ENCODE results near the gene CD79A.
"Not testable (repeated sequence)": the region's sequence is repeated elsewhere in the genome, so short reads cannot be mapped to it uniquely, and the experiment has no call there.

The CD79A gene

DNA sequence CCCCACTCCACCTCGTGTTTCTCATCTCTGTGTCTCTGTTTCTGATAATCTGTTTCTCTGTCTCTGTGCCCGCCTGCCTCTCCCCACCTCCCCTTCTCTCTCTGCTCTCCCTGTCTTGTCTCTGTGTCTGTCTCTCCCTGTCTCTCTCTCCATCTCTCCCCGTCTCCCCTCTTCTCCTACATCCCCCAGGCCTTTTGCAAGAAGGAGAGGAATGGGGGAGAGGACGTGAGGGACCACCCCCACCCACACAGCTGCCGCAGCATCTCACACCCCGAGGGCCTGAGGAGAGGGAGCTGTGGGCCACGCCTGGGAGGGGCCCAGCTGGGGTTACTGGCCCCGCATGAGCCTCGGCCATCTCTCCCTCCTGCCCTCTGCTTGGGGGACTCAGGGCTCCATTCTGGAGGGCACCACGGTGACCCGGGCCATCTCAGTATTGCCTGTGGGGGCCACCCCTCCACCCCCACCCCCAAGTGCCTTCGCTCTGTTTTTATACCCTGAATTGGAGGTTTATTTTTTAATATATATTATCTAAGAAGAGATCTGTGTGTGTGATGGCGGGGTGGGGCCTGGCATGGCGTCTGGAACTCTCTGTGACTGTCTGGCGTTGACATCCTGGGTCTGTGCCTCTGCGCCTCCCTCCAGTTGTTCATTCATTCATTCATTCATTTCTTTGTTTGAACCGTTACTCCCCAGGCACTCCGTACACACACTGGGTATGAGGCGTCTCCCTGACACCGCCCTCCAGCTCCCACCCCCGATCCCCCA is 30.0 kb downstream of the CD79A start:
- no peak for DNase-seq

- no peak for DNase-seq
These were observed 31.0 kb downstream of the CD79A start for GRCh38 chr19:41907994-41908615.

- DNase-seq = no peak
These were observed 31.8 kb downstream of the CD79A start for GRCh38 chr19:41908724-41909464.

DNA sequence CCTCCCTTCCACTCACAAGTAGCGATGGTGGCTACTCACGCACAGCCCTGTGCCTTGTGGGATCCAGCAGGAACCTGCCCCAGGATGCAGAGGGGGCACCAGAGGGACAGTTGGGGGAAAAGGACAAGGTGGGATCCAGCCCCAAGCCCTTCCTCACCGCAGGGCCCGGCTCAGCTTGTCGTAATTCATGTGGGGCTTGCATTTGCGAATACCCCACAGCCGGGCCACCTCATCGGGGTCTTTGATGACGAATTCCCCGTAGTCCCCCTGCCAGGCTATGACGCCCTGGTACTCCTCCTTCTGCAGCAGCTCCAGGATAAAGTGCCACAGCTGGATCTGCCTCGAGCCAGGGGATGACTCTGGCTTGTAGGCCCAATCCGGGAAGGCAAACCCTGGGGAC is 32.6 kb downstream of the CD79A start:
- DNase-seq = no peak

GRCh38 chr19:41910240-41910991 is 33.3 kb downstream of the CD79A start:
- no peak for DNase-seq

GRCh38 chr19:41910992-41911888 is 34.2 kb downstream of the CD79A start:
- no peak for DNase-seq

DNA sequence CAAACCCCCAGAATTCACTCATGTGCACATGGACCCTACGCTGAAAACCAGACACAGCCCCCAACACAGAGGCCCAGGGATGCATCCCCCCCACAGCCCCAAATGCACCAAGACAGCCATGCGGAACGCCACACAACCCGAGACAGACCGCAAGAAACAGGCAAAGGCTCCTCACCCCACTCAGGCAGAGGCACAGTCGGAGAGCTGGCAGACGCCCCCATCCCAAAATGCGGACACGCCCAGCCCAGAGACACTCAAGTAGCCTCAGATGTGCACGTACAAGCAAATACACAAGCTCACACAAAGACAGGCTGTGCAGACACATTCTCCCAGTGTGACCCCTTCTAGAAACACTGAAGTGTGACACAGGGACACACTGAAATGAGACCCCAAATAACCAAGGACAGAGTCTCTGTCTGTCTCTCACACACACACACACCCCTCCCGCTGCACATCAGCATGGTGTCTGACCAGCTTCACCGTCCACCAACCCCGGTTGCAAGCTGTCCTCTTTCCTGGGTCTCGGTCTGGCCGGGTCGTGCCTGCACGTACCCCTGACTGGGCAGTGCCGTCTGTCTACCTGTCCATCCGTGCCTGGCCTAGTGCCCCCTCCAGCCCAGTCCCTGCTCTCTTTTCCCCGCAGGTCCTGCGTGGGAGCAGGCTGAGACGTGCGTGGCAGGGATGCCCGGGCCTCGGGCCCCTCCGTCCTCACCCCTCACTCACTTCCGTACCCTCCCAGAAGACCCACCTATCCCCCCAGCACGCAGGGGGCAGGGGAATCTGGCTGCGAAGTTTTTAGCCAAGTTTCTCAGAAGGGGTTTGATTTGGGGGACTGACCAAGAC is 35.0 kb downstream of the CD79A start:
- DNase-seq = no peak

DNA sequence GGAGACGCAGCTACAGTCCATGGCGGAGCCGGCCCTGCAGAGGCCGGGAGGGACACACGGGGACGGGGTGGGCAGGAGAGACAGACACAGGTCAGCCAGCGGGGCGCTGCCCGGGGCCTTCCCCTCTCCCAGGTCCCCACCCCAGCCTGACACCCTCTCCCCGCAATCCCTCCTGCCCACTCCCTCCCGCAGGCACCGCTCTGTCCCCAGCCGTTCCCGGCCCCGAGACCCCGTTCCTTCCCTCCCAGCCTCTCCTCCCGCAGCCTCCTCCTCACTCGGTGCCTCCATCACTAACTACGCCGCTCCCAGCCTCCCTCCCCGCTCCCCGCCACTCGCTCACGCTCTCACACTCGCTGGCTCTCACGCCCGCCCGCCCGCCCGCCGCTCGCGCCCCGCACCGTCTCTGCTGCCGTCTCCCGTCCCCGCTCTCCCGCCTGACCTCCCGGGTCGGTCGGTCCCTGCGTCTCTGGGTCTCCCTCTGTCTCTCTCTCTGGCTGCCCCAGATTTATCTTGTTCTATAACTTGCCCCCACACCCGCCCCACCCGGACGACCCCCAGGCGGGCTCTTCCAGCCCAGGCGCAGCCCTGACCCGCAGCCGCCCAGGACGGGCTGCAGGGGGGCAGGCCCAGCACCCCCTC is 35.9 kb downstream of the CD79A start:
- no peak for DNase-seq

GRCh38 chr19:41913538-41914423 is 36.7 kb downstream of the CD79A start:
- DNase-seq = no peak

- not testable (repeated sequence) for DNase-seq
These were observed 37.4 kb downstream of the CD79A start for GRCh38 chr19:41914424-41914834.

DNA sequence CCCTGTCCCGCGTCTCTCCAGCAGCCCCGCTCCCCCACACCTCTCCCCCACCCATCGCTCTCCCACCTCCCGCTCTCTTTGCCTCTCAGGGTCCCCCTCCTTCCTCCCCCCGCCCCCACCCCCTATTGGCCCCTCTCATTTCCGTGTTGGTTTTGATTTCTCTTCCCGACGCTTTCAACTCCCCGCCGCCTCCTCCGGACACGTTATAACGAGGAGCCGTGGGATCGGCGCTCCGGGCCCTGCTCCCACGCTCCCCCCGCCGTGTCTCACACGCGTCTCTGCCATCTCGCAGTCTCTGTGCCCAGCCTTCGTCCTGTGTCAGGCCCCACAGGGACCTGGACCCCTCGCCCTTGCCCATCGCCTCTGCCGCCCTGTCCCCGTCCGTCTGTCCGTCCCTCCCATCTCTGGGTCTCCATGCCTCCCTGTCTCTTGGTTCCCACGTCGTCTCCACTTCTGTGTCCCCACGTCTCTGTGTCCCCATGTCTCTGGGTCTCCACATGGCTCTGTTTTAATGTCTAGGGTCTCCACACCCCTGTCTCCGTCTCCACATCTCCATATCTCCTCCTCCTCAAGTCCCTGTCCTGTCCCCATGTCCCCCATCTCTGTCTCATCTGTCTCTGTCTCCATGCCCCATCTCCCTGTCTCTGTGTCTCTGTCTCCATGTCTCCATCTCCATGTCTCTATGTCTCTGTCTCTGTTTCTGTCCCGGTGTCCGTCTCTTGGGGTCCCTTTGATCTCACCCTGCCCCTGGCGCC is 38.1 kb downstream of the CD79A start:
- DNase-seq = no peak

- DNase-seq = no peak
These were observed 38.8 kb downstream of the CD79A start for GRCh38 chr19:41915776-41916414.

GRCh38 chr19:41917676-41918075 is 40.6 kb downstream of the CD79A start:
- DNase-seq = no peak

DNA sequence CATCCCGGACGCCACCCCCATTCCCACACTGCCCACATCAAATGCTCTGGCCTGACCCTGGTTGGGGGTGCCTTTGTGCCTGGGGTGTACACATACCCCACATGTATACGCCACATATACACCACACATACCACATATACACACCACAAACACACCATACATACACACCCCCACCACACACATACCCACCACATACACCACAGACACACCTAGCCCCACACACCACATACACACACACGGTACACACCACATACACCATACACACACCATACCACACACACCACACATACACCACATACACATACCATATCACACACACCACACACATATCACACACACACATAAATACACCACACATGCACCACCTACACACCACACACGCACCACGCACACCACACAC is 41.0 kb downstream of the CD79A start:
- no peak for DNase-seq

DNA sequence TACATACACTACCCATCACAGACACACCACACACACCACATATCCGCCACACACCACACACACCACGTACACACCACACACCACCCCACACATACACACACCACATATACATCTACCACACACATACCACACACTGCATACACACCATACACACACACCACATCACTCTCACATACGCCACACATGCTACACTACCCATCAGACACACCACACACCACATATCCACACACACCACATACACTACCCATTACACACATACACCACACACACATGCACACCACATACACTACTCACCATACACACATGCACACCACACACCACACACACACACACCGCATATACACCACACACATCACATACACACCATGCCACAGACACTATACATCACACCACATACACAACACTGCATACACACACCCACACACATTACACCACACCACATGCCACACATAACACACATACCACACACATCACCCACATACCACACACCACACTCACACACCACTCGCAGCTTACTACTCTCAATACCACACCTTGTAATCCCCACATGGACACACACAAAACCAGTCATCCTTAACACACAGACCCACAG is 41.7 kb downstream of the CD79A start:
- no peak for DNase-seq

- no peak for DNase-seq
These were observed 43.1 kb downstream of the CD79A start for GRCh38 chr19:41919948-41920712.

Data from NCI-H526 treated with DMSO at 0.1 percent for 48 hours (cell line).